Fibroblast of pulmonary artery (primary cell): Measurements from ENCODE around the gene AFAP1L2.

Source experiments
- DNase-seq: peaks from one replicate; pipeline ENCODE4 v3.0.0-alpha.2; 2010; ENCODE audit warnings: low read depth
- H3K4me3 ChIP-seq: replicated peaks from 2 replicates; pipeline ENCODE4 v1.5.1; 2011; ENCODE audit warnings: low read depth, mild to moderate bottlenecking, control low read depth, low read length, moderate library complexity
- CTCF ChIP-seq: IDR thresholded peaks from 2 replicates; pipeline ENCODE4 v1.5.1; 2011; ENCODE audit warnings: mild to moderate bottlenecking, control low read depth, low read length, inconsistent platforms; ENCODE audit errors: missing control alignments

AFAP1L2 gene

DNA sequence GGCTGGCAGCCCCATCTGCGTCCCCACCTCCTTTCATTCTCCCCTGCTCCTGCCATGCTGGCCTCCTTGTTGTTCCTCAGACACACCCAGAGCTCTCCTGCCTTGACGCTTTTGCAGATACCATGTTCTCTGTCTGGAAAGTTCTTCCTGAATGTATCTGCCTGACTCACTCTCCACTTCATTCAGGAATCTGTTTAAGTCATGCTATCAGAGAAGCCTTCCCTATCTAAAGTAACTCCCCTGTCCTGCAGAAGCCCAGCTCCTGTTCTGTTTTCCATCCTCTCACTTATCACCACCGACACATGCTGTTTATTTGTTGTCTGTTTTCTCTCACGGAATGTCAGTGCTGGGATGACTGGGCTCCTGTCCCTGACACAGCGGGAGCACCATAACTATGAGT is 82.0 kb downstream of the AFAP1L2 start:
- no peak overlapping the region for H3K4me3 ChIP-seq
- TF ChIP-seq CTCF, result no peak
- peak; percentile 31 for DNase-seq

DNA sequence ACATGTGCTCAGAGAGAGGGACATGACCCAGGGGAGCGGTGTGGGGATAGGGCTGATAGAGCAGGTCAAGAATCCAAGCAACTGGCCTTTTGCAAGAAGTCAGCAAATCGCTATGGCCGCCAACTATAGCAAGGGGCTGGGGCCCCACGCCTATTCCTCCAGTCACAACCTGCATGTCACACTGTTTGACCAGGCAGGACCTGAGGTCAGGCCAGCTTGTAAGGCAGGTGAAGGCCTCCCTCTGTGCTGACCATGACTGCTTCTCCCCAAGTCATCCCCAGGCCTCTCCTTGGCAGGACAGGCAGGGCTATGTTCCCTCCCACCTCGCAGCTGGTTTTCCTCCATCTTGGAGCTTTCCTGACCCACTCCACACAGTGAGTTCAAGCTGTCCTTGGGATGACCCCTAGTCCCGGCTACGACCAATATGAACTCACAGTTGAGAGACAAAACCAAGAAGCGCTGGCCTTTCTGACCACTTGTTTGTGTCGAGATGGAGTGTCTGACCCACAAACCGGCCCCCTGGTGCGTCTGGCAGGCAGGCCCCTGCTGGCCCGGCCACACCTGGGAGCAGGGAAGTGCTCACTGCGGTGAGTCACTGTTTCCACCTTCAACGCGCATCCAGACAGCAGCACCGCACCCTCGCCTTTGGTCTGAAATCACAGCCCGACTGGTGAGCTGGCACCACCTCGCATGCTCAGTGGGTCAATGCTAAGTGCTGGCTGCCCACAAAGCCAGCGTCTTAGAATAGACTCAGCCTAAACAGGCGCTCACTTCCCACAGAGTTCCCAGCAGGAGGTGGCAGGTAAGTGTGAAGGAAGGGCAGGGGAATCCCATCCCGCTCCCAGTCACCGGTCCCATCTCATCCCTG is 83.8 kb downstream of the AFAP1L2 start:
- H3K4me3 ChIP-seq, result no peak overlapping the region
- no peak for DNase-seq
- no peak for TF ChIP-seq CTCF

DNA sequence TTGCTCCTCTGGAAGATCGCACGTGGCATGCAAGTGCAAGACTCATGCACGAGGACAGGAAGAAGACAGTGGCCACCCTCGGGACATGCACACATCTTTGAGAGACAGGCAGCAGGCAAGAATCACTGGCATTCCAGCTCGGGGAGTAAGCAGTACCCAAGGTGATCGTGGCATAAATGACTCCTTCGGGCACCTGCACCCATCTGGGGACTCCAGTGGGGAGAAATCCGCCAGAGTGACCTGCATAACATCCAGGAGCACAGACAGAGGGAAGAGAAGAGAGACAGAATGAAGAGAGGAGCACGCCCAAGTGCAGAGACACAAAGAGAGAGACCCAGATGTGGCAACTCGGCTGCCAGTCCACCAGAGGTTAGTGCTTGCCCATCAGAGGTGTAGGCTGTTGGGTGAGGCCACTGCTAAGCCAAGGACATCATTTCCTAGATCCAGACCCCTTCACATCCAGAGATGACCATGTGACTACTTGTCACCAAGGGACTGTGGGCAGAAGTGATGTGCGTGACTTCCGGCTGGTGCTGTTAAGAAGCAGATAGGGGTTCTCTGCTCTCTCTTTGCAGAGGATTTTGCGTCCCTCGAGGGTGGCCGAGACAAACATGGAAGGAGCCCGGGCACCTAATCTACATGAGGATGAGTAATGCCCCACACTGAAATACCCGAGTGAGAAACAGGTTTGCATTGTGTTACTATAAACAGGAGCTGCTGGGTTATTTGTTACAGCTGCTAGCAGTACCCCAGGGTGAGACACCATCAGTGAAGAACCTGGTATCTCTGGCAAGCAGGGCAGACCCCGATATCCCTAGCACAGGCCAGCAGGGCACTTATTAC is 84.7 kb downstream of the AFAP1L2 start:
- TF ChIP-seq CTCF, result no peak
- H3K4me3 ChIP-seq, result no peak overlapping the region
- no peak for DNase-seq

GRCh38 chr10:114316744-114317143 is 87.6 kb downstream of the AFAP1L2 start:
- H3K4me3 ChIP-seq, result no peak overlapping the region
- DNase-seq, result no peak
- no peak for TF ChIP-seq CTCF

- H3K4me3 ChIP-seq, result no peak overlapping the region
- no peak for DNase-seq
- TF ChIP-seq CTCF, result no peak
These were observed 88.5 kb downstream of the AFAP1L2 start for GRCh38 chr10:114315566-114316420.

DNA sequence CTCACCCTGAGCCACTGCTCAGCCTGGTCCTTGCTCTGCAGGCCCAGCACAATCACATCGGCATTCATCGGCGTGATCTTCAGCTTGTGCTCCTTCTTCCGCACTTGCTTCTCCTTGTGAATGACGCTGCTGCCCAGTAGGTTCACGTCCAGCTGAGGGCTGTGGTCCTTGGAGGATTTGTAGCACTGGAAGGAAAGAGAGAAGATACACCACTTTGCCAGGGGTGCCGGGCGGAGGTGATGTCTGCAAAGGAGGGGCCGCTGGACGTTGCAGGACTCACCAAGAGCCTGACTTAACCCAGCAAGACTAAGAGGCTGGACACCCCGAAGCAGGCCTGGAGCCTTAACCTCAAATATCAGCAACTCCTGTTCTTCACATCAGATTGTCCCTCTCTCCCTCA is 90.4 kb downstream of the AFAP1L2 start:
- no peak for TF ChIP-seq CTCF
- DNase-seq, result no peak
- no peak overlapping the region for H3K4me3 ChIP-seq
